HepG2 (cell line): ENCODE measurements around the gene ARHGEF7. TPM values are rescaled to one million over a fixed set of nuclear protein-coding genes. Genes with fewer than 3 reads are reported as not detected.

Experiments
- CEBPG ChIP-seq: IDR thresholded peaks from 2 replicates; pipeline ENCODE4 v1.6.1; 2016
- EZH2 ChIP-seq: conservative IDR thresholded peaks from 2 replicates; pipeline ENCODE4 v1.6.1; 2012; ENCODE audit warnings: mild to moderate bottlenecking, low read depth, low read length, moderate library complexity
- HNRNPUL1 ChIP-seq: fragments of 200-400 bp; formaldehyde crosslinking; IDR thresholded peaks from 2 replicates; pipeline ENCODE4 v1.6.1; 2017; ENCODE audit warnings: low read depth, mild to moderate bottlenecking, low read length, moderate library complexity
- MTF2 ChIP-seq: sonication (generic); formaldehyde crosslinking; IDR thresholded peaks from 2 replicates; pipeline ENCODE4 v1.5.0; 2020; ENCODE audit warnings: missing genetic modification reagents, borderline replicate concordance
- STAT6 ChIP-seq: sonication (generic); formaldehyde crosslinking; IDR thresholded peaks from 2 replicates; pipeline ENCODE4 v1.4.0; 2020; ENCODE audit warnings: missing genetic modification reagents, mild to moderate bottlenecking, borderline replicate concordance
- ZFY ChIP-seq: sonication (generic); formaldehyde crosslinking; IDR thresholded peaks from 2 replicates; pipeline ENCODE4 v1.4.0; 2020; ENCODE audit warnings: missing genetic modification reagents
- ZMYM3 ChIP-seq: sonication (generic); formaldehyde crosslinking; IDR thresholded peaks from 2 replicates; pipeline ENCODE4 v1.5.1; 2020; ENCODE audit warnings: mild to moderate bottlenecking, missing genetic modification reagents
- ZNF296 ChIP-seq: sonication (generic); formaldehyde crosslinking; conservative IDR thresholded peaks from 2 replicates; pipeline ENCODE4 v1.5.0; 2020; ENCODE audit warnings: mild to moderate bottlenecking, missing genetic modification reagents
- ZNF547 ChIP-seq: sonication (generic); formaldehyde crosslinking; IDR thresholded peaks from 2 replicates; pipeline ENCODE4 v1.5.1; 2020; ENCODE audit warnings: mild to moderate bottlenecking, missing genetic modification reagents
- ZNF687 ChIP-seq: sonication (generic); formaldehyde crosslinking; IDR thresholded peaks from 2 replicates; pipeline ENCODE4 v1.5.1; 2020; ENCODE audit warnings: mild to moderate bottlenecking, missing genetic modification reagents, moderate library complexity
- polyA plus RNA-seq, 8 experiments: library from polyadenylated mRNA; depleted of rRNA in 3 of 8; stranded (reverse) in 7 of 8; unstranded in 1 of 8; fragments of >200 nt; fragmentation: Illumina TruSeq in 4 of 8; extraction: Trizol in 4 of 8; gene quantifications; 2 replicates each; pipeline versions ENCODE4 v1.2.1 to v1.2.3, GENCODE V29; 2011 to 2016; ENCODE audit warnings: low read depth in 4 of 8, missing spikeins in 1 of 8, mixed read lengths in 1 of 8; ENCODE audit not compliant: insufficient read depth in 1 of 8
- total RNA-seq, 5 experiments: library from RNA; depleted of rRNA; stranded (reverse); fragments of >200 nt; fragmentation: Illumina TruSeq; extraction: Trizol; gene quantifications; 2 replicates each; pipeline ENCODE4 v1.2.3, GENCODE V29; 2016; ENCODE audit warnings: low read depth in 1 of 5

Gene ARHGEF7
- total and polyA plus RNA-seq, 2 of the 13 experiments (the other 11 are each of a cell fraction or from before 2014, with no cell fraction given): 15.7 to 22.3 TPM

GRCh38 chr13:111312944-111313590 lies 198.0 kb downstream of the ARHGEF7 start (continued):
- TF ChIP-seq ZNF687 (CRISPR knock-in tag) (no peak), ZFY (CRISPR knock-in tag) (no peak), STAT6 (CRISPR knock-in tag) (no peak), EZH2 (no peak), ZNF547 (CRISPR knock-in tag) (no peak), ZNF296 (no peak), CEBPG (CRISPR knock-in tag) (no peak), MTF2 (no peak), ZMYM3 (CRISPR knock-in tag) (no peak), HNRNPUL1 (no peak)
